HG02852 (cell line): Measurements from ENCODE around the gene SMOC2.

ENCODE experiments used
- ATAC-seq: cut with Tn5 transposase; IDR thresholded peaks from one replicate; pipeline ENCODE4 v1.9.1; 2021; ENCODE audit warnings: mild to moderate bottlenecking, moderate library complexity; ENCODE audit not compliant: unreplicated experiment

The SMOC2 gene

DNA sequence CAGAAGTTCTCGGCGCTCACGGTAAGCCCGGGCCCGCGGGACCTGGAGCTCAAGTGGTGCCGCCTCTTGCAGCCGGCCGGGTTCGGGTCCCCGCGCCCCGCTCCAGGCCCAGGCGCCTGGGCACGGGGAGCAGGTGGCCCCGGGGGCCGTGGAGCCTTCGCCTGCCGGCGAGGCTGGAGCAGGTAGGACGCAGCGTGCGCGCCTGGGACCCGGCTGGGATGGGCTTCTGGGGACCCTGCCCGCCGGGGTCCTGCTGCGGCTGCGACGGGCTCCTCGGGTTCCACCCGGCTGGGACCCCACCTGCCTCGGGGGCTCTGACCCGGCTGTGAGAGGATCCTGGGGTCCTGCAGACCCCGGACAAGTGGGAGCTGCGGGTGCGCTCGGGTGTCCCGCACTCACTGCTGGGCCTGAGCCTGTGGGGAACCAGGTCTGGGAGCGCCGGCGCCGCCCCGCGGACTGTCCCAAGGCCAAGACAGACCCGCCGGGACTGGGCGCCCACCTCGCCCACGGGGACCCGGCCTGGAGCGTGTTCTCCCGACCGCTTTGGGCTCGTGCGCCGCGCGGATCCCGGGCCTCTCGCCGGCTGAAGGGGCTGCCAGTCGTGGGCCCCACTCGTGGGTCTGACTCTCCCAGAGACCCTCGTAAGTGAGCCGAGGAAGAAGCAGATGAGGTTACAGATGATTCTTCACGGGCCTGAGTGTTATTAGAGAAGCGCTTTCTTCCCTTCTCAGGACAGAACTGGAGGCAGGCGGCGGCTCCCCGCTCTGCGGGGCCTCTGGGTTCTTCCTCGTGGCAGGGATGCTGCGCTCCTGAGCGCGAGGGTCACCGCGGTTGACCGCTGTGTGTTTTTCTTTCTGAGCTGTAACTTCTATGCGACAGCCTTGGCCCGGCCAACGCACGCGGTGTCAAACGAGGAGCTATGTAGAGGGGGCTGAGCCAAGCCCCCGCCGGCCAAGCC lies 729 bp downstream of the SMOC2 start:
- ATAC-seq = no peak

DNA sequence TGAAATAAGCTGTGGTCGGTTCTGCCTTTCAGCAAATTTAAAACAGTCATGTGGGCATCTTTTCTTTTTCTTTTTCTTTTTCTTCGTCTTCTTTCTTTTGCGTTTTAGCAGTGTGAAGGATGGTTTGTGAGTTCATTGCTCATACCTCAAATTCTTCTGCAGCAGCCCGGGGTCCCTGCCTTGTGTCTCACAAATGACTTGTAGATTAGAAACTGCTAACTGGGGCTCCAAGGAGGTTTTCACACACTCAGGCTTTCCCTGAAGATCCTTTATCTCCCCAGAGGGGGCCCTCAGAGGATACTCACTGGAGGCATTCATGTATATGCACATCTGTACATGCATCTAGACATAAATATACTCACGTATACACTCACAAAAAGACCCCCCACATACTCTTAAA lies 1.7 kb downstream of the SMOC2 start:
- ATAC-seq = no peak

DNA sequence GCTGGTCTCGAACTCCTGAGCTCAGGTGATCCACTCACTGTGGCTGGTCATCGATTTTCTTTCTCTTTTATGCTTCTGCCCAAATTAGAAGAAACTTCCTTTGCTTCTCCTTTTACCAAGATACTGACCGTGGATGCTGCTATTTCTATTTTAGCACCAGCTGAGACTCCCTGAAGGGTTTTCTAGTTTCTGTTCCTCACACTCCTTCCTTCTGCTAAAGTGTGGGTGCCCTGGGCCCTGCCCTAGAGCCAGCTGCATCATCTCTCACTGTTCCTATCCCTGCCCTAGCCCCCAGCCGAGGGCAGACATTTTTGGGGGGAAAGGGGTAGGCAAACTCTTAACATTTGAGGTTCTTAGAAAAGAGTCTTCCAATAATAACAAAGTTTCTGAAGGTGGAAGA lies 6.3 kb downstream of the SMOC2 start:
- ATAC-seq = no peak

DNA sequence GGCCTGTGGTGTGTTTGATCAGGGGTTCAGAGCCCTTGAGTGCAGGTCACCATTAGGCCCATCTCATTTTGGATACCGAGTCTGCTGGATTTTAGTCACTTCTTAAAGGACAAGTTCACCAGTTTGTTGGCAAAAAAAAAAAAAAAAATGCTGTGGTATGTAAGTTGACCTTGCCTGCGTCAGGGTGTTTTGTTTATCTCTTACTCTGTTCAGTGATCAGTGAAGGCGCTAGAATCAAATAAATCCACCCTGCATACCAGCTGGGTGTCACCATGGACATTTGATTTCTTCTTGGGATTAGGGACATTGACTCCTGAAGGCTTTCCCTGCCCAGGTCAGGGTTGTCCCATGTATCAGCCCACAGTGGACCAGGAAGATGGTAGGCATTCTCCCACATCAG lies 6.7 kb downstream of the SMOC2 start:
- ATAC-seq = no peak

DNA sequence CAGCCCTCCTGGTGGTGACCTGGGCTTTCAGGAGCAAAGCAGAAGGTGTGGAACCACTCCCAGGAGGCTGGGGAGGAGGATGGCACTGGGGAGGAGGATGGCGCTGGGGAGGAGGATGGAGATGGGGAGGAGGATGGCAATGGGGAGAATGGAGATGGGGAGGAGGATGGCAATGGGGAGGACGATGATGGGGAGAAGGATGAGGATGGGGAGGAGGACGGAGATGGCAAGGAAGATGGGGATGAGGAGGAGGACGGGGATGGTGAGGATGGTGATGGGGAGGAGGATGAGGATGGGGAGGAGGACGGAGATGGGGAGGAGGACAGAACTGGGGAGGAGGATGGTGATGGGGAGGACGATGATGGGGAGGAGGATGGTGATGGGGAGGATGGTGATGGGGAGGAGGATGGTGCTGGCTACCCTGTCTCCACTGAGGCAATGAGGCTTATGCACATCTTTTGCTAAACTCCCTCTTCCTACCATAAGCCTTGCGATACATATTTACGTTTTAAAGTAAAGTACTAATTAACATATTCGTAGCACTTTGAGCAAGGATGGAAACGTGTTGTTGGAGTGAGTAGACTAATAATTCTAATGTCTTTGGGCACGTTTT lies 7.4 kb downstream of the SMOC2 start:
- no peak for ATAC-seq

DNA sequence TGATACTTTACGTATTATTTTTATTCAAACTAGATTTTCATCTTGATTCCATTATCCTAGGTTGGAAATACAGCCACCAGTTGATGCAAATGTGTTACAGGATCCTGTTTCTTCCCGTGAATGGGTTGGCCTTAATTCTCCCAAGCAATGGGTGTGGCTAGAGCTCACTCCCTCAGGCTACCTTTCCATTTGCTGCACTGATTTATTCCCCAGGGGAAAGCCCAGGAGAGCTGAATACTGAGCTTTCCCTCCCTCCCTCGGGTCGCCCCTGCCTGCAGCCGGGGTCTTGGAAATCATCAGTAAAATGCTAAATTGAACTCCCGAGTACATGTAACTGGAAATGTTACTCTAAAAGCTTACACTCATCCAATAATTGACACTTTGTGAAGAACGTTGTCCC lies 9.9 kb downstream of the SMOC2 start:
- no peak for ATAC-seq

DNA sequence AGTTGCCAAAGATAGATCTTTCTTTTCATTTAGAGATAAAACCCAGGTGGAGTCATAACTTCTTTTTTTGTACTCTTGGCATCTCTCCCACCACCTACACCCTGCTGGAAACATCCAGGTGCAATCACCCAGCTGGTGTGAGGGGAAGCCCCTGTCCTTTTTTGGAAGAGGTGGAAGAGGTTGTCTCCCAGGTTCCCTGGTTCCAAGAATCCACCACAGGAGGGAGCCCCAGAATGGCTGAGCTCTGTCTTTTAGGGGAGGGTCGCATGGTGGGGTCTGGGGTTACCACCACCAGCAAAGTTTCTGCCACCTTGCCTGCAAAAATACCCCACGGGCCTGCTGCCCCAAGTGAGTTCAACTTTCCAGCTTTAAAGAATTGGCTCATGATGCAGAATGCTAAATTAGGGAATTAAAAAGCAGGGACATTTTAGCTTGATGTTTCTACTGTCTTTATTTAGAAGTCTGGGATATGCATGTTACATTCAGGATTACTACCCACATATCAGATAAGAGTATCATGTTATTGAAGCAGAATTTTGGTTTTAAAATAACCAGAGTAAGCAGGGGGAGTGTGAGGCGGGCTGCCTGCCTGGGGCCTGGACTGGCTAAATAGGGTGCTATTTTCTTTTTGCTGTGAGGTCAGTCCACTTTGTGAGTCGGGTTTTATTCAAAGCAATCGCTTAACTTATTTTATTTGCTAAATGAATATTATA lies 11.0 kb downstream of the SMOC2 start:
- ATAC-seq = no peak

DNA sequence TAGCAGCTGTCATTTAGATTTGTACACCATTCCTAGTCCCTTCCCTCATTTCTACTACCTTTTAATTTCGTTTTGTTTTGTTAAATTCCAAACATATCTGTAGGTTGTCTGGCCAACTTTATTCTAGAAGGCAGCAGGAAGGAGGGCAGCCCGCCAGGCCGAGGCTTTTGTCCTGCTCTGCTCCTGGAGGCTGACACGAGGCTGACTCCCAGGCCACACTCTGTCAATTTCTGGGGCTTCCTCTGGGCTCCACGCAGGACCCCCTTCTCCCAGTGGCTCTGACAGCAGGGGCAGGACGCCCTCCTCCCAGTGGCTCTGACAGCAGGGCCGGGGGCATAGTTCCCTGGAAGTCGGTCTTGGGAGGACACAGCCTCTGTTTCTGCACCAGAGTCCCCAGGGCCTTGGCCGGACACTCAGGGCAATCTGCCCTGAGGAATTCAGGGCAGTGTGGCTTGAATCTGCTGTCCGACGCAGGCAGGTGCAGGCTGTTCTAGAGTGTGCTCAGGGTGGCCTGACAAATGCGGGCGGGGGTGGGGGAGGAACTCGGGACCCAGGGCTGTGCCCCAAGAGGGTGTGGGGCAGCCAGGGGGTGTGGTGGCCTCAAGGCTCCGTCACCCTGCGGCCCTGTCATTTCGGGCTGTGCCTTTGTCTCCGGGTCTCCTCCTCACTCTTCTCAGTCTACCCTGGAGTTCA lies 11.8 kb downstream of the SMOC2 start:
- ATAC-seq = no peak

DNA sequence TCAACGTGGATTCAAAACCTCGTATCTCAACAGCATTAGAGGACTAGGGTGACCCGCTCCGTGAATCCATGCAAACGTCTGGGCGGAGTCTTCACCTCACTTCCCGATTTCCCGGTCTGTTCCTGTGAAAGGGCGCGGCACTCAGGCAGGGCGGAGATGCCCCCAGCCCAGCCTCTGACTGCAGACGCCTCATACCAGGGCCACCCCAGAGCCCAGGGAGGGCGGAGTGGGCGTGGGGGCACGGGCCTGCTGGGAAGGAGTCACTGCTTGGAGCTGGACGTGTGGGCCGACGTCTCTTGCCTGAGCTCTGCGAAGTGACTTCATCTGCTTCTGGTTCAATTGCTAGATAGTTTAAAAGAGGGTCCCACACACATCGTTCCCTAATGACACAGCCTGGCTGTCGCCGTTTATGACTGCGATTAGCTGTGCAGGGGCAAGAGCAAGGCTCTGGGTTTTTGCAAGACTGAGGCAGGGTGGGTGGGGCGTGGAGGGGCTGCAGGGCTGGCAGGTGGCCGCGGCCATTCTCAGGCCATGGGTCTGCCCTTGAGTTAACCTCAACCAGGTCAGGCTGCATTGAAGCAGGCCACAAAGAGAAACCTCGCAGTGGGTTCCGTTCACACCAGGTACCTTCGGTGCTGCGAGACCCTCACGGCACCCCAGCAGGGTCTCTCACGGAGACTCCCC lies 15.0 kb downstream of the SMOC2 start:
- ATAC-seq = no peak

DNA sequence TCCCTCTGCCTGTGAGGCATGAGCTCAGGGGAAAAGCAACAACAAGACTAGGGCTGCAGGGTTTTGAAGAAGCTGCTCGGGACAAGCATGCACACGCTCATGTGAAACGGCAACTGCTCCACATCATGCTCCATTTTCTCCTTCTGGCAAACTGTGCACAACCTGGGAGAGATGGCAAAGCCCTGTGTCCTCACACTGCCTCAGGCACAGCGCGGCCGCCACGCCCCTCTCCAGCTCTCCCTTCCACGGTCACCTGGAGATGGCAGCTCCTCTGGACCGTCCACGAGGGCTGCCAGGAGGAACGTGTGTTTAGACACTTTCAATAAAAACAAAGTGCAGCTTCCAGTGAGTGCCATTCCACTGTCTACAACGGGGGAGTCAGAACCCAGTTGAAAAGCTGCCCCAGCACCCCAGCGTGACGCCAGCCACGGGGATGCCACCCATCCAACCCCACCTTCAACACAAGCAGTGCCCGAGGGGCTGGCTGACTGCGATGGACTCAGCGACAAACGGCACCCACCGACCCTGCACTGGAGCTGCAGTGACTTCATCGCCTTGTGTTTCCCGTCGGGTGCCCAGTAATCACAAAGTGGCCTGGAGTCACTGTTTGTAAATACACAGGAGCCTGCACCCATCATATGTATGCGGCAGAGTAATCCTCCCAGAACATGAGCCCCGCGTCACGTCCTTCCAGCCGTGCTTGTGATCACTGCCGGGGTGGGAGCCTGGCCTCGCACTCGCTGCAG lies 16.1 kb downstream of the SMOC2 start:
- ATAC-seq = no peak

DNA sequence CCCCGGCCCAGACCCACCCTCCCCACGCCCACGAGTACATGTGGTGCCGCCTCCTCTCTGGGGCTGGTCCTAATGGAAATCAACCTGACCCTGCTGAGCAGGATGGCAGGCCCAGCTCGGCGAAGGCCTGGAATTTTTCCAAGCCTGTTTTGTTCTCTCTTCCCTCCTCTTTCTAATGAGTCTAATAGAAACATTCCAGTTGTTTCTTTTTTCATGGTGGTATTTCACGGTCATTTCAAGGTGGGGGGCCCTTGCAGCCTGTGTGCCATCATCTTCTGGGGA lies 16.6 kb downstream of the SMOC2 start:
- ATAC-seq = no peak

DNA sequence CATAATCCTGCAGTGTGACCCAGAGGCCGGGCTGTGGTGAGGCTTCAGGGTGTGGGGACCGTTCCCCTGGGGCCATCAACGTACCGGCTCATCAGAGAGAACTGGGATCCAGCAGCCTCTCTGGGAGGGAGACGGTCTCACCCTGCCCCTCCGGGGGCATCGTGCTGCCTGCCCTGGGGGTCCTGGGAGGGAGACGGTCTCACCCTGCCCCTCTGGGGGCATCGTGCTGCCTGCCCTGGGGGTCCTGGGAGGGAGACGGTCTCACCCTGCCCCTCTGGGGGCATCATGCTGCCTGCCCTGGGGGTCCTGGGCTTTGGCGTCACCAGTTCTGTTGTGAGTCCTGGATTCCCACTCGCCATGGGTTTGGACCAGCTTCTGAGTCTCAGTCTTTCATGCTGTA lies 17.1 kb downstream of the SMOC2 start:
- ATAC-seq = no peak

DNA sequence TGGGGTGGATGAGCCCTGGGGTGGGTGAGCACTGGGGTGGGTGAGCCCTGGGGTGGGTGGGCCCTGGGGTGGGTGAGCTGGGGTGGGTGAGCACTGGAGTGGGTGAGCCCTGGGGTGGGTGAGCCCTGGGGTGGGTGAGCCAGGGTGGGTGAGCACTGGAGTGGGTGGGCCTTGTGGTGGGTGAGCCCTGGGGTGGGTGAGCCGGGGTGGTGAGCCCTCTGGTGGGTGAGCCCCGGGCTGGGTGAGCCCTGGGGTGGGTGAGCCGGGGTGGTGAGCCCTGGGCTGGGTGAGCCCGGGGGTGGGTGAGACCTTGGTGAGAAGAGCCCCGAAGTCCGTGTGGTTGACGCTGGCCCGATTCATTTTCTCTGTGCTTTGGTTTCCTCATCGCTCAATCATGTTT lies 18.6 kb downstream of the SMOC2 start:
- no peak for ATAC-seq

DNA sequence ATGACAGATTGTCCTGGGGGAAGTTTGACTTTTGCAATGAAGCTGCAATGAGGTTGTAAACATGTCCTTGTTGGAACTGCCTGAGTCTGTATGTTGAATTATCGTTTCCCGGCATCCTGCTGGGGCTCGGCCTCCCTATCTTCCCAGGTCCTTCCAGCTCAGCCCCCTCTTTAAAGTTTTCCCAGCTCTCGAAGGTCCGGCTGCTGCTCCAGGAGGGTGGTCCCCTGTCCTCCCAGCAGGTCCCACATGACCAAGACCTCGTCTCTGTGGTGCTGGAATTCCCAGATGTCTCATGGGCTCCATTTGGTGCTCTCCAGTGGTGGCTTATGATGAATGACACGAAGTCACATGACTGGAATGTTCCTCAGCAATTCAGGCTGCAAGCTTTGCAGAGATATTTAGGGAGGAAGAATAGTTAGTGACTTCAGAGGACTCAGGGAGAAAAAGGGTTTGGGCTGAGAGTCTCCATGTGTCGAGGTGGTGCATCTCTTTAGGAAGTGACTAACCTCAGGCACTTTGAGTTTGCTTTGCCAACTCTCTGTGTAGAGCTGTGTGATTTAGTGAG lies 21.4 kb downstream of the SMOC2 start:
- no peak for ATAC-seq

DNA sequence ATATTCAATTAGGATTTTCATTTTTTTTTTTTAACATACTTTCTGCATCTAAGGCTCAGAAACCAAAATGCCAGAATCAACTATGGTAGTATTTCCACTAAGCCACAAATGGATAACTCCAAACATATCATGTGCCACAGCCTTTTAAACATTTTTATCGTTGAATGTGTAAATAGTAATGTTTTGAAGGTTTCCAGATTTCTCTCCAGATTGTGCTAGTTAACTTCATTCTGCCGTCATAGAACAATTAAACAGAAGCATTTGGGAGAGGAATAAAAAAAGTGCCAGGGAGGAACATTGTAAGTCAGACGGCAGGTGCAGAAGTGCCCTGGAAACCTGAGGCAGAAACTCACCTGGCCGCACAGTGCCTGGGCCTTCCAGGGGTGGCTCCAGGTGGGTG lies 23.6 kb downstream of the SMOC2 start:
- no peak for ATAC-seq

DNA sequence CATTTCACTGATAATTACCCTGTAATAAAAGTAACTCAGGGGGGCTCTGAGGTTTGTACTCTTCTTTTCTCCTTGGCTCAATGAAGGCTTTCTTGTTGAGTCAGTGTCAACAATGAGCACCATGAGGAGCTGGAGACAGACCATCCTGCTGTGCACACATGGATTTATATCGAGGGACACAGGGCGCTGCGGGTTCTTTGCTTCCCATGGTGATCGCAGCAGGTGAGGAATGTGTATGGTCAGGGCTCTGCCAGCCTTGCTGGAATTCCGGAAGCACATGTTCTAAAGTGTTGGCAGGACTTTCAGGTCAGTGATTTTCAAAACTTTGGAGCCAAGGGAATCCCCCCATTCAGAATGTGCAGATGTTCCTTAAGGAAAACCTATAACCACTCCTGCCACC lies 27.1 kb downstream of the SMOC2 start:
- ATAC-seq = no peak

DNA sequence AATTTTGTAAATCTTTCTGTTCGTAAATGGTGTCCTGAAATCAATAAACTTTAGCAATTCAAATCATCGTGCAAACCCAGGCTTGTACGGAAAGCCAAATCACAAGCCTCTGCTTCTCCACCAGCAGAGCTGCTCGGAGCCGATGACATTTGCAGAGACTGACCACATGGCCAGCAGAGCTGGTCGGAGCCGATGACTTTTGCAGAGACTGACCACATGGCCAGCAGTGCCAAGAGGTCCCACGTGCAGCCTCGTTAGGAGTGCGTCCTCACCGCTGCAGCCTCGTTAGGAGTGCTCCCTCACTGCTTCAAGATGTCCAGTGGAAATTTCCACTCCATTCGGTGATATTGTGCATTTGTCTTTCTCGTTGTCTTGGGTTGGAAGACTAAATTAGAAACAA lies 28.5 kb downstream of the SMOC2 start:
- no peak for ATAC-seq

DNA sequence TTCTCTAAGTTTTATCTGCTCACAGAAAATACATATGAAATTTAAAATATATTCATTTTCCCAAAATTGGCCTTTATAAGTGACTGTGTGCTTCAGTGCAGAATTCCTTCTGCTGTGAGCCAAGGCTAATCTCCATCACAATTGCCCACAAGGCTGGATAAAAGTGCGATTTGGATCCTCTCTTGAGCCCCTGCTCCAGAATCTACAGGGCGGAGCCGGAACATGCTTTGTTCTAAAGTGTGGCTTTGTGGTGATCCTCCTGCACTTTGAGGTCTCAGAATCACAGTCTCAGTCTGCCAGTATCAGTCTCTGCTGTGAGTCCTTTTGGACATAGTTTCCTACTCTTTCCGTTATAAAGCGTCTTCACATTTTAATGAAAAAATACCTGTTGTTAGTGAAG lies 28.9 kb downstream of the SMOC2 start:
- ATAC-seq = no peak

DNA sequence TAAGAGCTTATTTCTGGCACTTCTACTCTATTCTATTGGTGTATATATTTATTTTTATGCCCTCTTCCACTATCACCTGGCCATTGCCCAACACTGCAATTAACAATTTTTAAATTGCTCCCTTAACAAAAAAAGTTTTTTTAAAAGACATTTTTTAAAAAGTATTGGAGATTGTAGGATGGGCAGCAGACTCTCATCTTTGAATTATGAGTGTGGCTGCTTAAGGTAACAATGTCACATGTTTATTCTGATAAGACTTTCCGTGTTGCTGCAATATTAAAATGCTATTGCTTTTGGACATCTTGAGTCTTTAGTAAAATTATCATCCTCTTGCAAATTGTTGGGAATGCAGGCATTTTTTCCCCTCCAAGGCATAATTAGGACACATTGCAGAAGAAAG lies 31.4 kb downstream of the SMOC2 start:
- no peak for ATAC-seq

DNA sequence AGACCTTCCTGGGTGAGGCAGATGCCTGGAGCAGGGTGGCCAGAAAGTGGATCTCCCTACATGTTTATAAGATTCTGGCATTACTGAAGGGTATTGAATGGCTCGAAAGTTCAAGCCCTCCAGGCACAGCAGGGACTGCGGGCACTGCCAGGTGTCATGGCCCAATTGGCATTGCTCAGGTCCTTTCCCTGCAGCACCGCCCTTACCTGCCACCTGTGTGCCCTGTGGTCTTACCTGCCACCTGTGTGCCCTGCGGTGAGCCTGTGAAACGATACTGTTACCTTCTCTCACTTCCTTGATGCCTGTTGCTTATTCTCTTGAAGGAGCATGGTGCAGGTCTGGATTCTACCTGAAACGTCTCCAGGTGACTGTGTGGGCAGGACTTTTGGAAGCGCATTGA lies 32.2 kb downstream of the SMOC2 start:
- ATAC-seq = no peak
